ENCODE data around the gene TUBB2B. TPM values are rescaled to one million over a fixed set of nuclear protein-coding genes. Genes with fewer than 3 reads are reported as not detected.
"Not testable (repeated sequence)": the region's sequence is repeated elsewhere in the genome, so short reads cannot be mapped to it uniquely, and the experiment has no call there.

Gene TUBB2B
- total and polyA plus RNA-seq, 5 experiments from 2014 or later, result 0.08 to 0.20 TPM; not detected in 3

- H3K4me1 Mint-ChIP-seq, result peaks cover 0 to 10% (median 0%) of the 10 kb centered on the region in 4 donors
- H3K9me3 Mint-ChIP-seq, result peaks cover 0 to 21% (median 7%) of the 10 kb centered on the region in 9 donors
- H3K36me3 Mint-ChIP-seq, result peaks cover 0 to 19% (median 0%) of the 10 kb centered on the region in 3 donors
- POLR2A ChIA-PET, result no interaction called here
- no peak for DNase-seq
- no peak overlapping the region for H3K4me3 Mint-ChIP-seq
- ATAC-seq, result no peak
- peaks cover 0 to 25% (median 19%) of the 10 kb centered on the region in 5 donors for H3K27me3 Mint-ChIP-seq
- H3K27ac Mint-ChIP-seq, result no peak overlapping the region
These were observed 24.3 kb downstream of the TUBB2B start for GRCh38 chr6:3202999-3203696.

GRCh38 chr6:3201388-3201787, 26.1 kb downstream of the TUBB2B start:
- H3K9me3 Mint-ChIP-seq, result peaks cover 0 to 21% (median 7%) of the 10 kb centered on the region in 9 donors
- peaks cover 0 to 10% (median 0%) of the 10 kb centered on the region in 4 donors for H3K4me1 Mint-ChIP-seq
- H3K27ac Mint-ChIP-seq, result no peak overlapping the region
- H3K4me3 Mint-ChIP-seq, result no peak overlapping the region
- no peak for DNase-seq
- POLR2A ChIA-PET, result no interaction called here
- peaks cover 0 to 19% (median 0%) of the 10 kb centered on the region in 3 donors for H3K36me3 Mint-ChIP-seq
- no peak for ATAC-seq
- peaks cover 0 to 12% (median 9%) of the 10 kb centered on the region in 5 donors for H3K27me3 Mint-ChIP-seq

- H3K27me3 Mint-ChIP-seq, result peaks cover 0 to 12% (median 8%) of the 10 kb centered on the region in 5 donors
- H3K9me3 Mint-ChIP-seq, result peaks cover 0 to 21% (median 7%) of the 10 kb centered on the region in 9 donors
- H3K36me3 Mint-ChIP-seq, result peaks cover 0 to 19% (median 0%) of the 10 kb centered on the region in 3 donors
- POLR2A ChIA-PET, result no interaction called here
- H3K27ac Mint-ChIP-seq, result no peak overlapping the region
- DNase-seq, result no peak
- peaks cover 0 to 10% (median 0%) of the 10 kb centered on the region in 4 donors for H3K4me1 Mint-ChIP-seq
- no peak for ATAC-seq
- H3K4me3 Mint-ChIP-seq, result no peak overlapping the region
These were observed 26.8 kb downstream of the TUBB2B start for GRCh38 chr6:3200682-3201081.

GRCh38 chr6:3199382-3199781, 28.1 kb downstream of the TUBB2B start:
- H3K27me3 Mint-ChIP-seq, result peaks cover 0 to 12% (median 8%) of the 10 kb centered on the region in 5 donors
- DNase-seq (no peak), ATAC-seq (no peak)
- no peak overlapping the region for H3K27ac Mint-ChIP-seq
- POLR2A ChIA-PET, result no interaction called here
- H3K4me1 Mint-ChIP-seq, result peaks cover 0 to 7% (median 0%) of the 10 kb centered on the region in 4 donors
- peaks cover 0 to 14% (median 0%) of the 10 kb centered on the region in 3 donors for H3K36me3 Mint-ChIP-seq
- peaks cover 0 to 15% (median 4%) of the 10 kb centered on the region in 9 donors for H3K9me3 Mint-ChIP-seq
- H3K4me3 Mint-ChIP-seq, result no peak overlapping the region

GRCh38 chr6:3197734-3198133, 29.7 kb downstream of the TUBB2B start:
- H3K36me3 Mint-ChIP-seq, ATAC-seq, H3K27ac Mint-ChIP-seq, DNase-seq, POLR2A ChIA-PET, H3K27me3 Mint-ChIP-seq, H3K9me3 Mint-ChIP-seq, H3K4me3 Mint-ChIP-seq, H3K4me1 Mint-ChIP-seq: not testable (repeated sequence)

GRCh38 chr6:3196770-3197169, 30.7 kb downstream of the TUBB2B start:
- no peaks in the 10 kb centered on the region for H3K4me1 Mint-ChIP-seq
- no peak overlapping the region for H3K4me3 Mint-ChIP-seq
- H3K36me3 Mint-ChIP-seq, result peaks cover 0 to 6% (median 0%) of the 10 kb centered on the region in 3 donors
- H3K27ac Mint-ChIP-seq, result no peak overlapping the region
- H3K27me3 Mint-ChIP-seq, result peaks cover 0 to 9% (median 2%) of the 10 kb centered on the region in 5 donors
- DNase-seq (no peak), ATAC-seq (no peak)
- POLR2A ChIA-PET, result no interaction called here
- peaks cover 0 to 5% (median 0%) of the 10 kb centered on the region in 9 donors for H3K9me3 Mint-ChIP-seq

GRCh38 chr6:3195695-3196497, 31.6 kb downstream of the TUBB2B start:
- Mint-ChIP-seq H3K4me3 (no peak overlapping the region), H3K27ac (no peak overlapping the region), H3K36me3 (peaks cover 0 to 6% (median 0%) of the 10 kb centered on the region in 3 donors), H3K9me3 (peaks cover 0 to 5% (median 0%) of the 10 kb centered on the region in 9 donors), H3K27me3 (peaks cover 0 to 9% (median 0%) of the 10 kb centered on the region in 5 donors), H3K4me1 (no peaks in the 10 kb centered on the region)
- POLR2A ChIA-PET, result no interaction called here
- peak in 1 of 10 donors; percentile 3 for DNase-seq
- no peak for ATAC-seq

- POLR2A ChIA-PET, result no interaction called here
- ATAC-seq, result no peak
These were observed 32.1 kb downstream of the TUBB2B start for GRCh38 chr6:3195420-3195694.

GRCh38 chr6:3194535-3195419, 32.7 kb downstream of the TUBB2B start:
- ATAC-seq (peak in 1 of 2 donors; percentile 62), DNase-seq (no peak)
- H3K27ac Mint-ChIP-seq, result no peak overlapping the region
- H3K9me3 Mint-ChIP-seq, result peaks cover 0 to 4% (median 0%) of the 10 kb centered on the region in 9 donors
- POLR2A ChIA-PET, result no interaction called here
- peaks cover 0 to 6% (median 0%) of the 10 kb centered on the region in 3 donors for H3K36me3 Mint-ChIP-seq
- H3K4me3 Mint-ChIP-seq, result no peak overlapping the region
- peaks cover 0 to 3% (median 1%) of the 10 kb centered on the region in 5 donors for H3K27me3 Mint-ChIP-seq
- H3K4me1 Mint-ChIP-seq, result no peaks in the 10 kb centered on the region

More at GRCh38 chr6:3195420-3195694, 32.1 kb downstream of the TUBB2B start:
- no peak overlapping the region for H3K4me3 Mint-ChIP-seq
- no peak overlapping the region for H3K27ac Mint-ChIP-seq
- DNase-seq, result no peak
- peaks cover 0 to 5% (median 1%) of the 10 kb centered on the region in 5 donors for H3K27me3 Mint-ChIP-seq
- H3K4me1 Mint-ChIP-seq, result no peaks in the 10 kb centered on the region
- peaks cover 0 to 6% (median 0%) of the 10 kb centered on the region in 3 donors for H3K36me3 Mint-ChIP-seq
- peaks cover 0 to 5% (median 0%) of the 10 kb centered on the region in 9 donors for H3K9me3 Mint-ChIP-seq

GRCh38 chr6:3193102-3193849, 34.2 kb downstream of the TUBB2B start:
- Mint-ChIP-seq H3K27me3 (peaks cover 0 to 7% (median 4%) of the 10 kb centered on the region in 5 donors), H3K4me3 (no peak overlapping the region), H3K9me3 (no peaks in the 10 kb centered on the region), H3K27ac (no peak overlapping the region), H3K4me1 (no peaks in the 10 kb centered on the region), H3K36me3 (no peaks in the 10 kb centered on the region)
- DNase-seq (no peak), ATAC-seq (no peak)
- POLR2A ChIA-PET, result interaction anchor here (0.7 kb wide), 1 partner anchor 91 kb away, joined by 3 read pairs; no protein-coding TSS in a partner anchor

- H3K27ac Mint-ChIP-seq, result no peak overlapping the region
- ATAC-seq, result no peak
These were observed 36.7 kb downstream of the TUBB2B start for GRCh38 chr6:3190779-3191178.

GRCh38 chr6:3190056-3190455, 37.4 kb downstream of the TUBB2B start:
- Mint-ChIP-seq H3K4me3 (no peak overlapping the region), H3K9me3 (no peaks in the 10 kb centered on the region), H3K27ac (no peak overlapping the region), H3K36me3 (no peaks in the 10 kb centered on the region), H3K4me1 (no peaks in the 10 kb centered on the region), H3K27me3 (peaks cover 0 to 7% (median 4%) of the 10 kb centered on the region in 5 donors)
- DNase-seq (no peak), ATAC-seq (no peak)
- POLR2A ChIA-PET, result no interaction called here

More at GRCh38 chr6:3190779-3191178, 36.7 kb downstream of the TUBB2B start:
- H3K4me3 Mint-ChIP-seq, result no peak overlapping the region
- POLR2A ChIA-PET, result no interaction called here
- H3K36me3 Mint-ChIP-seq, result no peaks in the 10 kb centered on the region
- no peak for DNase-seq
- no peaks in the 10 kb centered on the region for H3K4me1 Mint-ChIP-seq
- no peaks in the 10 kb centered on the region for H3K9me3 Mint-ChIP-seq
- H3K27me3 Mint-ChIP-seq, result peaks cover 0 to 7% (median 4%) of the 10 kb centered on the region in 5 donors

Measured in naive thymus-derived CD8-positive, alpha-beta T cell (primary cell).